Stomach (tissue), 4 donors: ENCODE measurements around the gene ANKLE1.

Experiments used
- EP300 ChIP-seq: sonication (generic); formaldehyde crosslinking; IDR thresholded peaks from one replicate; pipeline ENCODE4 v1.6.1; 2017; ENCODE audit warnings: antibody characterized with exemption
- POLR2A ChIP-seq, 4 donors: fragments of 450-650 bp; IDR thresholded peaks; one replicate each; pipeline ENCODE4 v1.6.1; 2016; ENCODE audit warnings: antibody characterized with exemption in 4 of 4, control low read depth in 2 of 4, mild to moderate bottlenecking in 1 of 4, moderate library complexity in 1 of 4

DNA sequence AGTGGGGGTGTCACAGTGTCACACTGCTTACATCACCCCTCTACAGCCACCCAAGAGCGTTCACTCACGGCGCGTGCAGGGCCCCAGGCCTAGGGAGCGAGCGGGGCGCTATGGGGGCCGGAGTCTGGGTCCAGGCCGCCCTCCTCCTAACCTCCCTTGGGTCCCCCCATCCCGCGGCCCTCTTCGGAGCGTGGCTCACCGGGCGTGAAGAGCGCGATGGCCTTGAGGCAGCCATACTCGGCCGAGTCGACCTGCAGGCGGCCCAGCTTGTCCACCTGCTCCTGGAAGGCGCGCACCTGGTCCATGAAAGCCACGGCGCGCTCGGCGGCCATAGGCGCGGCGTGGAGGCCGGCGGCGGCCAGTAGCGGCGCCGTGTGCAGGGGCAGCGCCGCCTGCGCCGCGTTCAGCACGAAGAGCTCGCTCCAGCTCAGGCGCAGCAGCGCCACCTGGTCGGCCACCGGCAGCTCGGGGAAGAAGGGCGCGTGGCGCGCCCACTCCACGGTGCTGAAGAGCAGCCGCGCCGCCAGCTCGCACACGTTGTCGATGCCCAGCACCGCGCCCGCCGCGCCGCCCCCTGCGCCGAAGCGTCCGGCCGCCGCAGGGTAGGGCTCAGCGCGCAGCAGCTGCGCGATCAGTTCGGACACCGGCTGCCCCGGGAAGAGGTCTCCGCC lies 46.3 kb upstream of the ANKLE1 start:
- TF ChIP-seq EP300 (no peak), POLR2A (IDR thresholded peaks at IDR 0.05) (no peak)
